Measurements from ENCODE around the gene TINCR. TPM values are rescaled to one million over a fixed set of nuclear protein-coding genes. Genes with fewer than 3 reads are reported as not detected.

Gene TINCR
- total RNA-seq, 1 donor = 0.84 TPM

GRCh38 chr19:5522106-5522505 is 45.6 kb downstream of the TINCR start:
- H3K9me3 ChIP-seq (ENCODE audit: low read depth, low read length) = no peaks in the 10 kb centered on the region
- H3K4me1 ChIP-seq (ENCODE audit: insufficient read depth, low read length) = no peaks in the 10 kb centered on the region
- H3K27me3 ChIP-seq (ENCODE audit: insufficient read depth, low read length) = no peaks in the 10 kb centered on the region
- no peak overlapping the region for H3K4me3 ChIP-seq (ENCODE audit: low read length)

- Histone ChIP-seq H3K4me3 (ENCODE audit: low read length) (no peak overlapping the region), H3K9me3 (ENCODE audit: low read depth, low read length) (no peaks in the 10 kb centered on the region), H3K4me1 (ENCODE audit: insufficient read depth, low read length) (no peaks in the 10 kb centered on the region)
These were observed 47.3 kb downstream of the TINCR start for GRCh38 chr19:5520501-5520900.

DNA sequence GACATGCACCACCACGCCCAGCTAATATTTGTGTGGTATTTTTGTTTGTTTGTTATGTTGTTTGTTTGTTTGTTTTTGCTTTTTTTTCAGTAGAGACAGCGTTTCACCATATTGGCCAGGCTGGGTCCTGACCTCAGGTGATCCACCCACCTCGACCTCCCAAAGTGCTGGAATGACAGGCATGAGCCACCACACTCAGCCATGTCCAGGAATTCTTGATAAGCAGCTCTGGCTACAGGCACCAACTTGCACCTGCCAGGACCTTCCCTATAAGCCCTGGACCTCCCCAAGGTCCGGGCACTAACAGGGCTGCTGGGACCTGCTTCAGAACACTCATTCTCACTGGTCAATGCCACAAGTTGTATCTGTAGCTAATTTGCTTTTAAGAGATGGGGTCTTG is 48.7 kb downstream of the TINCR start:
- Histone ChIP-seq H3K4me1 (ENCODE audit: insufficient read depth, low read length) (no peaks in the 10 kb centered on the region), H3K9me3 (ENCODE audit: low read depth, low read length) (no peaks in the 10 kb centered on the region), H3K27me3 (ENCODE audit: insufficient read depth, low read length) (no peaks in the 10 kb centered on the region), H3K4me3 (ENCODE audit: low read length) (no peak overlapping the region)

More at GRCh38 chr19:5520501-5520900, 47.3 kb downstream of the TINCR start:
- H3K27me3 ChIP-seq (ENCODE audit: insufficient read depth, low read length) = no peaks in the 10 kb centered on the region

DNA sequence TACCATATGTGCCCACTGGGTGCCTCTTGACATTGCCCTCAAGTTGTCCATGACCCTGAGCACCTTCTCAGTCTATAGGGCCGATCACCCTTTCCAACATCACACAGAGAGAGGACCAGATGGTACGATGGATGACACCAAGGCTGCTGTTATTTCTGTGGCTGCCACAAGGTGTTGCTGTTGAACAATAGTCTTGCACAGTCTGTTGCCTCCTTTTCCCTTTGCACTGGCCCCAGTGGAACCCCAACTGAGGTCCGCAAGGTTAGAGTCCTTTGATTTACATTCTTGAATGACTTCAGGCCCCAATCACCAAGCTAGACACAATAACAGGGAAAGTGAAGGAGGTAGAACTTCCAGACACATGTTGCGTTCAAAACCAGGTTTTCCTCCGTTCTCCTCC is 52.0 kb downstream of the TINCR start:
- Histone ChIP-seq H3K4me3 (ENCODE audit: low read length) (no peak overlapping the region), H3K27me3 (ENCODE audit: insufficient read depth, low read length) (no peaks in the 10 kb centered on the region), H3K9me3 (ENCODE audit: low read depth, low read length) (no peaks in the 10 kb centered on the region), H3K4me1 (ENCODE audit: insufficient read depth, low read length) (no peaks in the 10 kb centered on the region)

- Histone ChIP-seq H3K9me3 (ENCODE audit: low read depth, low read length) (no peaks in the 10 kb centered on the region), H3K27me3 (ENCODE audit: insufficient read depth, low read length) (no peaks in the 10 kb centered on the region), H3K4me1 (ENCODE audit: insufficient read depth, low read length) (no peaks in the 10 kb centered on the region), H3K4me3 (ENCODE audit: low read length) (no peak overlapping the region)
These were observed 53.8 kb downstream of the TINCR start for GRCh38 chr19:5514001-5514400.

- Histone ChIP-seq H3K4me1 (ENCODE audit: insufficient read depth, low read length) (no peaks in the 10 kb centered on the region), H3K9me3 (ENCODE audit: low read depth, low read length) (no peaks in the 10 kb centered on the region), H3K4me3 (ENCODE audit: low read length) (no peak overlapping the region), H3K27me3 (ENCODE audit: insufficient read depth, low read length) (no peaks in the 10 kb centered on the region)
These were observed 55.0 kb downstream of the TINCR start for GRCh38 chr19:5512715-5513114.

Other genes starting within 250 kb of the TINCR start
- 5.9 TPM for gene PTPRS, start 227.1 kb downstream of the TINCR start, total RNA-seq
- gene ZNRF4, start 112.5 kb downstream of the TINCR start, total RNA-seq = not detected
- 107 TPM for gene SAFB2, start 54.8 kb upstream of the TINCR start, total RNA-seq
- gene SAFB, start 55.1 kb upstream of the TINCR start, total RNA-seq = 140 TPM
- 8.5 TPM for gene MICOS13, start 112.6 kb upstream of the TINCR start, total RNA-seq
- 3.5 TPM for gene HSD11B1L, start 113.1 kb upstream of the TINCR start, total RNA-seq
- 378 TPM for gene RPL36, start 122.3 kb upstream of the TINCR start, total RNA-seq
- 46.4 TPM for gene LONP1, start 152.2 kb upstream of the TINCR start, total RNA-seq
- not detected for gene CATSPERD, start 152.7 kb upstream of the TINCR start, total RNA-seq
- 0.42 TPM for gene PRR22, start 216.8 kb upstream of the TINCR start, total RNA-seq
- gene DUS3L, start 223.2 kb upstream of the TINCR start, total RNA-seq = 42.8 TPM
- 0.10 TPM for gene NRTN, start 237.1 kb upstream of the TINCR start, total RNA-seq